Left hindlimb (tissue), 1 donor: ENCODE data around the gene PDCD2L.
"Not testable (repeated sequence)": the region's sequence is repeated elsewhere in the genome, so short reads cannot be mapped to it uniquely, and the experiment has no call there.

ENCODE experiments used
- DNase-seq: peaks from one replicate; pipeline ENCODE4 v3.0.0-alpha.2; 2018

PDCD2L gene, protein sequence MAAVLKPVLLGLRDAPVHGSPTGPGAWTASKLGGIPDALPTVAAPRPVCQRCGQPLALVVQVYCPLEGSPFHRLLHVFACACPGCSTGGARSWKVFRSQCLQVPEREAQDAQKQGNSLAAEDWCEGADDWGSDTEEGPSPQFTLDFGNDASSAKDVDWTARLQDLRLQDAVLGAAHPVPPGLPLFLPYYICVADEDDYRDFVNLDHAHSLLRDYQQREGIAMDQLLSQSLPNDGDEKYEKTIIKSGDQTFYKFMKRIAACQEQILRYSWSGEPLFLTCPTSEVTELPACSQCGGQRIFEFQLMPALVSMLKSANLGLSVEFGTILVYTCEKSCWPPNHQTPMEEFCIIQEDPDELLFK

DNA sequence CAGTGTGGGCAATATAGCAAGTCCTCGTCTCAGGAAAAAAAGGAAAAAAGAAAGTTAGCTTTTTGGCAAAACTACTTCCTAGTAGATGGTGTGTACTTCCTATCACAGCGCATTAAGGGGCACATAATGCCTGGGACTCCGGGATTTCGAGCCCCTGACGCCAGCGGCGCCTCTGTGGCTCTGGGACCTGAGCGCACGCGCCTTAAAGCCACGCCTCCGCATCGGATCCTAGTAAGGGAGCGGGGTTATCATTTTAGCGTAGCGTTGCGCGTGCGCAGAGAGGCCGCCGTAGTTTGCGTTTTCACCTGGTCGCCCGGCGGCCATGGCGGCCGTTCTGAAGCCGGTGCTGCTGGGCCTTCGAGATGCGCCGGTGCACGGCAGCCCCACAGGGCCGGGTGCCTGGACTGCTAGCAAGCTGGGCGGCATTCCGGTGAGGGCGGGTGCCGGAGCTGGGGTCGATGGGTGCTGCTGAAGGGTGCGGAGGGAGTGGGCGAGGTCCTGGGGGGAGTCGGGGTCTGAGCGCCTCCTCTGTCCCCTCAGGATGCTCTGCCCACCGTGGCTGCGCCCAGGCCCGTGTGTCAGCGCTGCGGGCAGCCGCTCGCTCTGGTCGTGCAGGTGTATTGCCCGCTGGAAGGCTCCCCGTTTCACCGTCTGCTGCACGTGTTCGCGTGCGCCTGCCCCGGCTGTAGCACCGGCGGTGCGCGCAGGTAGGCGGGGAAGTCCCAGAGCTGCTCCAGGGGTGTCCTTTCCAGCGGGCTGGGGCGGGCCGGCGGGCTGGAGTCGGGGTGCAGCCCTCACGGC is at the start of gene PDCD2L:
TSS of gene PDCD2L (plus strand) at position 291 of the 801 bp plus-strand sequence. CDS start at position 323, 32 bp downstream.
- peak; percentile 87 for DNase-seq

DNA sequence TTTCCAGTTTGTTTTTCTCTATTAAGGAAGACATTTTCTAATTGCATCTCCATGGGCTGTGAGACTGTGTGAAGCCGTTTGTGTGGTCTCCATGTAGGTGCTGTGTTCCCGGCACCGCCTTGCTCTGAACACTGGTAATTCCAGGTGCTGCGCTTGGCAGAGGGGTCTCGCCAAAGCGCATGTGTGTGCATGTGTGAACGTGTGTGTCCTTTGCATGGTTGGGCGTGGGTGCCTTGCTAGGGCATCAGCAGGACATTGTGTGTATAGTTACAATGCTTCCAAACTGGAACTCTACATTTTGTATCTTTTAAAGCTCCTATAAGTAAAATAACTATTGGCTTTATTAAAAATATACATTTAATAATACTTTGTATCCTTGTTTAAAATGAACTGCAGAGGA is 49.0 kb upstream of the PDCD2L start:
- no peak for DNase-seq

DNA sequence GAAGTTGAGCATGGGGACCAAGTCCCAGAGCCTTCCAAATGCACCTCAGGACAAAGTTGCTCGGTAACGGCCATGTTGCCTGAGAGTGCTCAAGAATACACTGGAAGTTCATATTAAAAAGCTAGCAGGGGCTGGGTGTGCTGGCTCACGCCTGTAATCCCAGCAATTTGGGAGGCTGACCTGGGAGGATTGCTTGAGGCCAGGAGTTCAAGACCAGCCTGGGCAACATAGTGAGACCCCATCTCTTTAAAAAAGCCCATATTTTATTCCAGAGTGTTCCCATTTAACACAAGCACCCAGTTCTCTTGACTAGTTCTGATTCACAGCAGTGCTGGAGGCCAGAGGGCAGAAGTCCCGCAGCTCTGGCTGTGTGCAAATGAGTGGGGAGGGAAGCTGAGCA is 47.3 kb upstream of the PDCD2L start:
- no peak for DNase-seq

DNA sequence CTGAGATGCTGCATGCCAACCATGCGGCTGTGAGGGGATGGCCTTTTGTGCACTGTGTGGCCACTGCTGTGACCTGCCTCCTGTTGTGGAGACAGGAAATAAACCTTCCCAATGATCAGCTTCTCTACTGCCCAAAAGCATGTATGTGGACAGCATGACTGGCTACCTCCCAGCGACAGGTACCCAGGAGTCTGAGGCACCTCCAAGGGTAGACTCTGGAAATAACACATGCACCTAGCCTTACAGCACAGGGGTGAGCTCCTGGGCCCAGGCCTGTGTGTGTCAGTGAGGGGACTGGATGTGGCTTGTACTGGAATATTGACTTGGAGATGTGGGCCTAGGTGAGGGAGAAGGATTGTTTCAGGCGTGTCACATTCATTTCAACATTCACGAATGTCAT is 46.8 kb upstream of the PDCD2L start:
- no peak for DNase-seq

DNA sequence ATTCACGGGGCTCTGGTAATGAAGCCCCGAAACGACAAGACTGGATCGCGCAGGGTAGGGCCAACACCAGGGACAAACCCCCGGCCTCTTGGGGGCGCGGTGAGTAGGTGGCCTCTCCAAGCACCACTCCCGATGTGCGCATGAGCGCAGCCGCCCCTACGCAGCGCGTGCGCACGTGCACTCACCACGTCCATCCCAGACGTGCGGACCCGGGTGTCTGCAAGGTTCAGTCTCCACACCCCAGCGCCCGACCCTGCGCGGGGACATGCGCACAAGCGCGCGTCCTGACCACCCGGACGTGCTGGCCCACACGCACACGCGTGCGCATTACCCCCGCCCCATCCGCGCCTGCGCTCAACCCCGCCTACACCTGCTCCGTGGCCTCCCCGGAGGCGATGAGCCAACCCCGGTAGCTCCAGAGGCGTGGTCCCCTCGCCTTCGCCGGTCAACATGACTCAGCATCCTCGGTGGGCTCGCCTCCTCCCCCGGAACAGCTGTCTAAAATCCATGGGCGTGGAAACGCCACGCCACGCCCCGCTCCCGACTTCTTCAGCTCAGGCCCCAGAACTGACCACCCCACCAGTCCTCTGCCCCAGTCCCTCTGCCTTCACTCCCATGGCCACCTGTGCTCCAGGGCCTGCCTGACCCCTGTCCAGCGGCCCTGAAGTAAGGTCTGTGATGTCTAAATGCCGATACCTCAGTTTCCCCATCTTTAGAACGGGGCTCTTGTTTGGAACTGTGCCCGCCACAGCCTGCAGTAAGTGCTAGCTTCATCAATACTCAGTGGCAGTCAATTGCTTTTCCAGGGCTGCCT is 44.9 kb upstream of the PDCD2L start:
- DNase-seq, result peak; percentile 98

DNA sequence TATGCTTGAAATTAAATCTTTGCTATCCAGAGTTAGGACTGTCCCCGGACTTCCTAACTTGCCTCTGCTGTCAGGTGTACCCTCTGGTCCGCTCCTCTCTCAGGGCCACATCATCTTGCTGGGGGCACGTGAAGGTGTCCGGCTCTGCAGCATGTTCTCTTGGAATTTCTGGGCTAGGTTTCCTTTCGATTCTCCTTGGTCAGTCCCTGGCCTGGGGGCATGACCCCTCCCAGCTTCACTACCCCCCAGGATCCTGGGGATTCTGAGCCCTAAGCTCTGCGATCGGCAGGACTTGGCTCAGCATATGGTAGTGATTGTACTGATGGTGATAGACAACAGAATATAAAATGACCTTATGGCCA is 44.3 kb upstream of the PDCD2L start:
- DNase-seq, result no peak

DNA sequence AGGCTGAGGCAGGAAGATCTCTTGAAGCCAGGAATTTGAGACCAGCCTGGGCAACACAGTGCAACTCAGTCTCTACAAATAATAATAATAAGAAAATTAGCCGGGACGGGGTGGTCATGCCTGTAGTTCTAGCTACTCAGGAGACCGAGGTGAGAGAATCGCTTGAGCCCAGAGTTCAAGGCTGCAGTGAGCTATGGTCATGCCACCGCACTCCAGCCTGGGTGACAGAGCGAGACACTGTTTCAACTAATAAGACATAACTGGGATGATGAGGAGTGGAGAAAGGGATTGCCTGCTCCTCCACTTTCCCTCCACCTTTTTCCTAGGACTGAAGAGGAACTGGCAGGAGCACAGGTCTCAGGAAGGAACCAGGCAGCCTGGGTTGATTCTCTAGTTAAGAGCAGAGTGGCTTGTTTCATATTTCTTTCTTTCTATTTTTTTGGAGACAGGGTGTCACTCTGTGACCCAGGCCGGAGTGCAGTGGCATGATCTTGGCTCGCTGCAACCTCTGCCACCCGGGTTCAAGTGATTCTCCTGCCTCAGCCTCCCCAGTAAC is 43.8 kb upstream of the PDCD2L start:
- DNase-seq, result no peak

DNA sequence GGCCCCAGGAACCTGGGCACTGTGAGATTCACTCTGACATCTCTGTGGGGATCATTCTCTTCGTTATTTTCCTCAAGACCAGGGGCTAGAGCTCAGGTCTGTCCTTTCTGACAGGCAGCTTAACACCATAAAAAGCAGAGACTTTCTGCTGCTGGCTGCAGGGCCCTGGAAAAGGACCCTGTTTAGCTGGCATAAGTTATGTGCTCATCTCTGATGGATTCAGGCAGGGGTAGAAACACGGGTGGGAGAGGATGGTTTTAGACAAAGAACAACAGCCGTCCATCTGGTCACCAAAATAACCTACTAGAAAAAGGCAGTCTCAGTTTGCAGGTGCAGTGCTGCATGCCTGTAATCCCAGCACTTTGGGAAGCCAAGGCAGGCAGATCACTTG is 41.5 kb upstream of the PDCD2L start:
- no peak for DNase-seq

DNA sequence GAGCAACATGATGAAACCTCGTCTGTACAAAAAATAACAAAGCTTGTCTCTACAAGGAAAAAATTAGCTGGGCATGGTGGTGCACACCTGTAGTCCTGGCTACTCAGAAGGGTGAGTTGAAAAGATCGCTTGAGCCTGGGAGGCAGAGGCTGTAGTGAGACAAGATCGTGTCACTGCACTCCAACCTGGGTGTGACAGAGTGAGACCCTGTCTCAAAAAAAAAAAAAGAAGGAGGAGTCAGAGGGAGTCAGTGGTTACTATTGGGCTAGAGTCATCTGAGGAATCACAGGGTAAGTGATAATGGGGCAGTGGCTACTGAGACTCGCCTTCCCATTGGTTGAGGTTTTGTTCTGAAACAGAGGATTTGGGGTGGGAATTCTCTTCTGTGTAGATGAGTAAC is 41.1 kb upstream of the PDCD2L start:
- DNase-seq, result no peak

DNA sequence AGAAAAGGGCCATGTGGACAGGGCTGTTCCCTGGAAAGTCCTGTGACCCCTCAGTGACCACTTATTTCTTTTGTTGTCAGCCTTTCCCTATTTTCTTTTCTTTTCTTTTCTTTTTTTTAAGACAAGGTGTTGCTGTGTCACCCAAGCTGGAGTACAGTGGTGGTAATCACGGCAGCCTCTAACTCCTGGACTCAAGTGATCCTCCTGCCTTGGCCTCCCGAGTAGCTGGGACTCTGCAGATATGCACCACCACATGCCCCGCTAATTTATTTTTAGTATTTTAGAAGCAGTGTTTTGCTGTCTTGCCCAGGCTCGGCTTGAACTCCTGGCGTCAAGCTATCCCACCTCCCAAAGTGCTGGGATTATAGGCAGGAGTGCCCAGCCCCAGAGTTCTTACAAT is 40.3 kb upstream of the PDCD2L start:
- DNase-seq, result no peak

DNA sequence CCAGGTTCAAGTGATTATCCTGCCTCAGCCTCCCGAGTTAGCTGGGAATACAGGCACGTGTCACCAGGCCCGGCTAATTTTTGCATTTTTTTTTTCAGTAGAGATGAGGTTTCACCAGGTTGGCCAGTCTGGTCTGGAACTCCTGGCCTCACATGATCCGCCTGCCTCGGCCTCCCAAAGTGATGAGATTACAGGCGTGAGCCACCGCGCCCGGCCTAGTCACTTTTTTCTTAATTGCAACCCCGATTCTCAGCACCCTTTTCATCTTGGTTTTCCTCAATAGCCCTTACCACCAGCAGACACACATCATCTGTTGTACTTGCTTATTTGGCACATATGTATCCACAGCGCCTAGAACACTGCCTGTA is 39.8 kb upstream of the PDCD2L start:
- DNase-seq, result no peak

DNA sequence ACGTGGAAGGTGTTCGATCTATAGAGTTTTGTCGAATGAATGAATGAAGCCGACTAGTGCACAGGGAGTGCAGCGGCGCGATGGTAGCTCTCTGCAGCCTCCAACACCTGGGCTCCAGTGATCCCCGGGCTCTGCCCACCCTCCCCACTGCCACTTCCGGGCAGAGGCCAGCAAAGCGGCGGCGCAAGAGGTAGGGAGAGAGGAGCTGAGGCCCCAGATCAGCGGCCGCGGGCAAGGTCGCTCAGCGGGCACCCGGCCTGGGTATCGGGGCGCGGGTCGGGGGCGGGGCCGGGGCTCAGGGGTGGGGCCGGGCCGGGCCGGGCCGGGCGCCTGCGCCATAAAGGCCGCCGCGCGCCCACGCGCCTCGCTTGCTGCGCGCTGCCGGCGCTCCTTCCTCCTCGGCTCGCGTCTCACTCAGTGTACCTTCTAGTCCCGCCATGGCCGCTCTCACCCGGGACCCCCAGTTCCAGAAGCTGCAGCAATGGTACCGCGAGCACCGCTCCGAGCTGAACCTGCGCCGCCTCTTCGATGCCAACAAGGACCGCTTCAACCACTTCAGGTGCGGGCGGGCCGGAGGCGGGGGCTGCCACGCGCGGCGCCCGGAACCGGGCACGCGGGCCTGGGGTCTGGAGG is 39.3 kb upstream of the PDCD2L start, which contains the start of gene GPI:
TSS of gene GPI (plus strand) at position 367 of the 633 bp plus-strand sequence. CDS start at position 438, 71 bp downstream.
- DNase-seq, result peak; percentile 68

DNA sequence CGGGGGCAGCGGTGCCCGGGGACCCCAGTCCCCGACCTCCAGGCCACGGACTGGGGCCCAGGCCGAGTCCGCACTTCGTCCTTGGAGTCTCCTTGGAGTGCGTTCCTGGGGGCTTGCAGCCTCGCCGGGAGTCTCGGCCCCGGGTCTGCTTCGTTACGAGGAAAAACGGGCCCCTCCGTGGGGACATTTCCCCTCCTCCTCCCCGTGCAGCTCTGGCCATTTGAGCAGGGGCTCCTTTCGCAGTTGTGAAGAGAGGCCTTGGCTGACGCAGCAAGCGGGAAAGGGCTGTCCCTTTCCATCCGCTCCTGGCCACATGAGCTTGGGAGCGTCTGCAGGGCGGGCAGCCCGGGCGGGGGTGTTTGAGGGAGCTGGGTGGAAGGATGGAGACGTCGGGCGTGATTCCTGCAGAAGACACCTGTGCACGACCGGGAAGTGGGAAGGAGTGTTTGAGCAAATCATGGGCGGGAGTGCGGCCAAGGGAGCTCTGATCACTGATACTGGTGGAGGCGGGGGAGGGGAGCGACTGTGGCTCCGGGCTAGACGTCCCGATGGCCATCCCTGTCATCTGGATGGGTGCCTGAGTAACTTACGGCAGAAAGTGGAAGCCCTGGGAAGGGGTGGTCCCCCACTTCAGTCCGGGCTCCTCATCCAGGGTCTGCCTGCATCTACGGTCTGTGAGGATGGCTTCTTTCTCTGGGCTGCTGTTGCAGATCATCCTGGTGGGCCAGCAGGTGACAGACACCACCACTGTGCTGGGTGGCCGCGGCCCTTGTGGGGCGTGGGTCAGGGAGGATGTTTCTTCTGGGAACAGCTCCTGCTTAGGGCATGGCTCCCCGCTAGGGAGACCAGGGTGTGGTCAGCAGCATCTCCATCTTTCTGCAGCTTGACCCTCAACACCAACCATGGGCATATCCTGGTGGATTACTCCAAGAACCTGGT is 38.5 kb upstream of the PDCD2L start:
- peak; percentile 60 for DNase-seq

DNA sequence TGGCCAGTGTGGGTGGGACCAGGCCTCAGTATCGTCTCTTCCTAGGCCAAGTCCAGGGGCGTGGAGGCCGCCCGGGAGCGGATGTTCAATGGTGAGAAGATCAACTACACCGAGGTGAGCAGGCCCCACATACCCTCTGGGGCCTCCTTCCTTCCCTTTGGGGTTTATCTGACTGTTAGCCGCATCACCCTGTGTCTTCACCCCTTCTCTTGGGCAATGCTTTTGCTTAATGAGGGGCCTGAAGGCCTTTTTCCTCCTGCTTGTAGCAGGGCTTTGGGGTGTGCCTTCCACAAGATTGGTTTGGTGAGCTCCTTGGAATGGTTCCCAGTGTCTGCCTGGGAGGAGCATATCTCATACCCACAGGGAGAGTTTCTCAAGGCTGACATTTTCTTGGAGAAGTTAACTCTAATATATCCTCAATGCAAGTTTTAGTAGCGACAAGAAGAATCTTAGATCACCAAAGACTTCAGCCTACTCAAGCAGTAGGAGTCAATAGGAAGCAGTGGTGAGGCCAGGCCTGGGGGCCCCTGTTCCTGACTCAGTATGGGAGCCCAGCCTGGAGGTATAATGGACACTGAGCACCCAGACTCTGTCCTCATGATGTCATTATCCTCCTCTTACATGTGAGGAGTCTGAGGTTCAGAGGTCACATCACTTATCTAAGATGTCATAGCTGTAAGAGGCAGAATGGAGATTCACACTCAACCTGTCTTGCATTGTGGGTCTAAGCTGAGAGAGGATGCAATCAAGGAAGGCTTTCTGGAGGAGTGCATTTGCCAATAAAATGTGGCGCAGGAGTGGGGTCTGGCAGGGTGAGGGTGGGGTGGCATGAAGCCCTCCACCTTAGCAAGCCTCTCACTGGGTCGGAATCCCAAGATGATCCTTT is 37.2 kb upstream of the PDCD2L start:
- peak; percentile 39 for DNase-seq

DNA sequence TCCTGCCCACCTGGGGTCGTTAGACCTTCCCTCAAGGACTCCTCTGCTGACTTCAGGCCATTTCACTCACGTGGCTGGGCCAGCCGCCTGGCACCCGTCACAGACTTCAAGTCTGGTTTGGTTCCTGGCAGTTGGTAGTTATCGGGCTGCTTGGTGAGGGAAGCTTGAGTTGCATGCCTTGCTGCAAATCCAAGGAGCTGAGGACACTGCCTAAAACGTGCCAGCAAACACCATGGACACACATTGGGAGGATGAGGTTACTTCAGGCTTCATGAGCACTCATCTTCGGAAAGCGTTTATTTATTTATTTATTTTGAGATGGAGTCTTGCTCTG is 36.6 kb upstream of the PDCD2L start:
- no peak for DNase-seq

DNA sequence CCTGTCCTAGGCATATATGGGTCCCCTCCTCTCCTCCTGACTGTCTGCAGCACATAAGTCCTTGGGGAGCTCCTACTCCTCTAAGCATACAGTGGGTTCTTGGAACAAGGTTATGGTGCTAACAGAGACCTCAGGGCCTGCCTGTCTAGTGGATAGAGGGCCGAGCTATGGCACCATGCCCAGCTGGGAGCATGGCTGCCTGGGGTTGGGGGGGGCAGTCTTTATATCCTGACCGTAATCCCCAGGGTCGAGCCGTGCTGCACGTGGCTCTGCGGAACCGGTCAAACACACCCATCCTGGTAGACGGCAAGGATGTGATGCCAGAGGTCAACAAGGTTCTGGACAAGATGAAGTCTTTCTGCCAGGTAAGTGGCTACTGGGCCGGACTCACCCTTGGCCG is 35.9 kb upstream of the PDCD2L start:
- no peak for DNase-seq

DNA sequence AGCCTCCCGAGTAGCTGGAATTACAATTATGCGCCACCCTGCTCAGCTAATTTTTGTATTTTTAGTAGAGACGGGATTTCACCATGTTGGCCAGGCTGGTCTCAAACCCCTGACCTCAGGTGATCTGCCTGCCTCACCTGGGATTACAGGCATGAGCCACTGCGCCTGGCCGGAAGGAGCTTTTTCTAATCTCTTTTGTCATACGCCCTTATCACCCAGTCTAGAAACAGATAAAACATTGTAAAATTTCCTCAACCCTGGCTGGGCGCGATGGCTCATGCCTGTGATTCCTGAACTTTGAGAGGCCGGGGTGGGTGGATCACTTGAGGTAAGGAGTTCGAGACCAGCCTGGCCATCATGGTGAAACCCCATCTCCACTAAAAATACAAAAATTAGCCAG is 35.0 kb upstream of the PDCD2L start:
- not testable (repeated sequence) for DNase-seq

DNA sequence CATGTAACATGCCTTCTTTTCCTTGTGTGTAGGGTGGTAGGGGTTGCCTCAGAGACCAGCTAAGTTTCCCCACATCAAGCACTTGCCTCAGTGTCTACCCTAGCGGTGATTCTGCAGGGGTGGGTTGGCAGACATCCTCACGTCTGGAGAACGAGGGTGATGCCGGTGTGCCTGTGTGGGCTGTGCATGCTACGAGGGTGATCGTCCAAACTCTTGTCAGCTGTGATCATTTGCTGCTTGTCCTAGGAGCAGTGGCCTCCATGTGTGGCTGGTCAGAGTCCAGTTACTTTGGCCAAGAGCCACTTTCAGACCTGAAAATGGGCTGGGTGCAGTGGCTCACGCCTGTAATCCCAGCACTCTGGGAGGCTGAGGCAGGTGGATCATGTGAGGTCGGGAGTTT is 34.1 kb upstream of the PDCD2L start:
- no peak for DNase-seq

DNA sequence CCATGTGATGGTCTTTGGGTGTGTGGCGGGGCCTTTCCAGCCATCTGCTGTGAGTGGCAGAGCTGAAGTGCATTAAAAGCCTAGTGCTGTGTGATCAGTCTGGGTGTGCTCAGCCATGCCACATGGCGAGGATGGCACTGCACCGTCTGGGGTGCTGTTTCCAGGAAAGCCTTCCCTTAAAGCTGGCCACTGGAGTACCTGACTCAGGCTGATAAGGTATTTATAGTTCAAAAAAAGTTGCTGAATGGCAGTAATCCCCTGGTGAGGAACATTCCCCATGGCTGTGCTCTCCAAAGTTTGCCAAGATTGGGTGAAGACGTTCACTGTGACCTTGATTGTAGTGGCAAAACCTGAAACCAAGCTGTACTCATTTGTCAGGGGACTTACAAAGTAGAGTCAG is 33.2 kb upstream of the PDCD2L start:
- no peak for DNase-seq

DNA sequence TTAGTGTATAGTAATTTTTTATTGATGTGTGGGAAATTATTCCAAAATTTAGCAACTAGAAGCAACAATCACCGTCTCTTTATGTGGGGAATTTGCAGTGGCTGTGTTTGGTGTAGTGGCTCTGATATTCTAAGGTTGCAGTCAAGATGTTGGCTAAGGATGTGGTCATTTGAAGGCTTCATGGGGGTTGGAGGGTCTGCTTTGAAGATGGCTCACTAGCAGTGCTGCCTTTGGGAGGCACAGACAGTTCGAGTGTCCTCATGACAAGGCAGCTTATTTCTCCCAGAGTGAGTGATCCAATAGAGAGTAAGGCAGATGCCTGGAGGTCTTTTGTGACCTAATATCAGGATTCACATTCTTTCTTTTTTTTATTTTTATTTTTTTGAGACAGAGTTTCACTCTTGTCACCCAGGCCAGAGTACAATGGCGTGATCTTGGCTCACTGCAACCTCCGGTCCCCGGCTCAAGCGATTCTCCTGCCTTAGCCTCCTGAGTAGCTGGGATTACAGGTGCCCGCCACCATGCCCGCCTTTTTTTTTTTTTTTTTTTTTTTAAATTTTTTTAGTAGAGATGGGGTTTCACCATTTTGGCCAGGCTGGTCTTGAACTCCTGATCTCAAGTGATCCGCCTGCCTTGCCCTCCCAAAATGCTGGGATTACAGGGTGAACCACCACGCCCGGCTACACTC is 30.5 kb upstream of the PDCD2L start:
- no peak for DNase-seq
